Prostate gland (tissue), 2 donors: Measurements from ENCODE around the gene MTSS2.

ENCODE experiments used
- CTCF ChIP-seq, 4 experiments: fragments of 200-600 bp in 2 of 4; fragments of 450-650 bp in 2 of 4; sonication (generic) in 2 of 4; IDR thresholded peaks; 1 replicate in 3 of 4; 2 replicates in 1 of 4; pipeline ENCODE4 v1.5.1; 2016 to 2019; ENCODE audit warnings: antibody characterized with exemption in 4 of 4, mild to moderate bottlenecking in 2 of 4, moderate library complexity in 2 of 4
- POLR2A ChIP-seq: fragments of 450-650 bp; IDR thresholded peaks from one replicate; pipeline ENCODE4 v1.6.1; 2016; ENCODE audit warnings: antibody characterized with exemption, mild to moderate bottlenecking
- POLR2AphosphoS5 ChIP-seq: sonication (generic); formaldehyde crosslinking; IDR thresholded peaks from one replicate; pipeline ENCODE4 v1.6.1; 2017; ENCODE audit warnings: antibody characterized with exemption

DNA sequence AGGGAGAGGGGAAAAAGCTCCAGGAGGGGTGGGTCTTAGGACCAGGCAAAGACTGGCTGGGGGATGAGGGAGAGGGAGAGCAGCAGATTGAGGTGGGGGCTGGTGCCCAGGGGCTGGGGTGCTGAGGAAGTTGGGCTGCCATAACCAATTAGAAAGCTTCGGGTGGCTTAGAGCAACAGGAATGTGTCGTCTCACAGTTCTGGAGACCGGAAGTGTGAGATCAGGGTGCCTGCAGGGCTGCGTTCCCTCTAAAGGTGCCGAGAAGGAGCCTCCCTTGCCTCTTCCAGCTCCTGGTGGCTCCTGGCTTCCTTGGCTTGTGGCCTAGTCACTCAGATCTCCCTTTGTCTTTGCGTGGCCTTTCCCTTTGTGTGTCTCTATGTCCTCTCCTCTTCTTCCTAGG is 37.2 kb downstream of the MTSS2 start:
- TF ChIP-seq CTCF (IDR thresholded peaks at IDR 0.05) = no peak
- no peak for TF ChIP-seq POLR2A
- no peak for TF ChIP-seq POLR2AphosphoS5
